ENCODE results near the gene SERPINE2.

SERPINE2 gene

GRCh38 chr2:223932816-223933800 lies 106.0 kb downstream of the SERPINE2 start:
- H3K27ac ChIP-seq (ENCODE audit: low read length), result no peak overlapping the region
- H3K36me3 ChIP-seq (ENCODE audit: insufficient read depth, low read depth, low read length), result no peaks in the 10 kb centered on the region
- no peaks in the 10 kb centered on the region for H3K9me3 ChIP-seq (ENCODE audit: insufficient read depth, low read depth, low read length)
- H3K27me3 ChIP-seq (ENCODE audit: insufficient read depth, low read length), result no peaks in the 10 kb centered on the region
- peaks cover 53% of the 10 kb centered on the region for H3K4me1 ChIP-seq (ENCODE audit: insufficient read depth, low read length)
- no peak overlapping the region for H3K4me3 ChIP-seq (ENCODE audit: low read length)
- no peak overlapping the region for H3K9ac ChIP-seq (ENCODE audit: low read depth, low read length)

GRCh38 chr2:223930103-223930976 lies 108.7 kb downstream of the SERPINE2 start:
- peak overlapping the region; percentile 2; the same call in 1 of the 2 replicates for H3K4me3 ChIP-seq (ENCODE audit: low read length)

GRCh38 chr2:223929571-223930102 lies 109.4 kb downstream of the SERPINE2 start:
- Histone ChIP-seq H3K9ac (ENCODE audit: low read depth, low read length) (no peak overlapping the region), H3K9me3 (ENCODE audit: insufficient read depth, low read depth, low read length) (peaks cover 3% of the 10 kb centered on the region; the same call in 1 of the 2 replicates), H3K27me3 (ENCODE audit: insufficient read depth, low read length) (no peaks in the 10 kb centered on the region), H3K36me3 (ENCODE audit: insufficient read depth, low read depth, low read length) (peaks cover 7% of the 10 kb centered on the region; the same call in 1 of the 2 replicates), H3K27ac (ENCODE audit: low read length) (no peak overlapping the region), H3K4me3 (ENCODE audit: low read length) (peak overlapping the region; percentile 2; the same call in 1 of the 2 replicates), H3K4me1 (ENCODE audit: insufficient read depth, low read length) (peaks cover 19% of the 10 kb centered on the region; the same call in 1 of the 2 replicates)

More at GRCh38 chr2:223930103-223930976, 108.7 kb downstream of the SERPINE2 start:
- Histone ChIP-seq H3K27me3 (ENCODE audit: insufficient read depth, low read length) (no peaks in the 10 kb centered on the region), H3K4me1 (ENCODE audit: insufficient read depth, low read length) (peaks cover 26% of the 10 kb centered on the region), H3K36me3 (ENCODE audit: insufficient read depth, low read depth, low read length) (peaks cover 3% of the 10 kb centered on the region; the same call in 1 of the 2 replicates), H3K27ac (ENCODE audit: low read length) (peak overlapping the region; percentile 50), H3K9ac (ENCODE audit: low read depth, low read length) (peak overlapping the region; percentile 60; the same call in 1 of the 2 replicates), H3K9me3 (ENCODE audit: insufficient read depth, low read depth, low read length) (peaks cover 3% of the 10 kb centered on the region; the same call in 1 of the 2 replicates)

- Histone ChIP-seq H3K36me3 (ENCODE audit: insufficient read depth, low read depth, low read length) (peaks cover 7% of the 10 kb centered on the region; the same call in 1 of the 2 replicates), H3K27ac (ENCODE audit: low read length) (no peak overlapping the region), H3K27me3 (ENCODE audit: insufficient read depth, low read length) (no peaks in the 10 kb centered on the region), H3K4me3 (ENCODE audit: low read length) (no peak overlapping the region), H3K9me3 (ENCODE audit: insufficient read depth, low read depth, low read length) (peaks cover 3% of the 10 kb centered on the region; the same call in 1 of the 2 replicates), H3K9ac (ENCODE audit: low read depth, low read length) (no peak overlapping the region), H3K4me1 (ENCODE audit: insufficient read depth, low read length) (peaks cover 18% of the 10 kb centered on the region; the same call in 1 of the 2 replicates)
These were observed 110.7 kb downstream of the SERPINE2 start for GRCh38 chr2:223928113-223929006.

GRCh38 chr2:223925106-223925505 lies 114.0 kb downstream of the SERPINE2 start:
- H3K27me3 ChIP-seq (ENCODE audit: insufficient read depth, low read length), result no peaks in the 10 kb centered on the region
- H3K9ac ChIP-seq (ENCODE audit: low read depth, low read length), result no peak overlapping the region
- H3K27ac ChIP-seq (ENCODE audit: low read length), result no peak overlapping the region
- H3K4me3 ChIP-seq (ENCODE audit: low read length), result no peak overlapping the region
- peaks cover 12% of the 10 kb centered on the region; the same call in 1 of the 2 replicates for H3K36me3 ChIP-seq (ENCODE audit: insufficient read depth, low read depth, low read length)
- peaks cover 3% of the 10 kb centered on the region; the same call in 1 of the 2 replicates for H3K9me3 ChIP-seq (ENCODE audit: insufficient read depth, low read depth, low read length)
- peaks cover 6% of the 10 kb centered on the region; the same call in 1 of the 2 replicates for H3K4me1 ChIP-seq (ENCODE audit: insufficient read depth, low read length)

All from iPS-20b (cell line).